ENCODE results near the gene PODXL2. TPM values are rescaled to one million over a fixed set of nuclear protein-coding genes. Genes with fewer than 3 reads are reported as not detected.
A peak's percentile ranks its signal among the peaks of the same experiment; 100 is the strongest.
"Not testable (repeated sequence)": the region's sequence is repeated elsewhere in the genome, so short reads cannot be mapped to it uniquely, and the experiment has no call there.

Gene PODXL2
- total and polyA plus RNA-seq, 8 donors, result 2.9 to 18.0 (median 14.5) TPM

GRCh38 chr3:127650236-127650635 is 21.3 kb downstream of the PODXL2 start:
- no peaks in the 10 kb centered on the region for H3K9me3 ChIP-seq
- no peaks in the 10 kb centered on the region for H3K36me3 ChIP-seq
- no peaks in the 10 kb centered on the region for H3K4me1 ChIP-seq
- no peaks in the 10 kb centered on the region for H3K27me3 ChIP-seq
- no peak for ATAC-seq
- H3K27ac ChIP-seq, result no peak overlapping the region
- no peak for TF ChIP-seq CTCF (IDR thresholded peaks at IDR 0.05)
- intact Hi-C loops (cut with DNase I), result loop anchor here in 1 of 2 donors (5.0 kb wide), 1 partner anchor 322 kb away; no protein-coding TSS in a partner anchor
- no peak for DNase-seq
- no peak overlapping the region for H3K4me3 ChIP-seq

GRCh38 chr3:127651516-127652172 is 22.7 kb downstream of the PODXL2 start:
- intact Hi-C loops (cut with DNase I), result loop anchor here in 1 of 2 donors (5.0 kb wide), 1 partner anchor 321 kb away; no protein-coding TSS in a partner anchor
- DNase-seq (no peak), ATAC-seq (peak; percentile 29)
- H3K4me1 ChIP-seq, result no peaks in the 10 kb centered on the region
- H3K4me3 ChIP-seq, result no peak overlapping the region
- no peaks in the 10 kb centered on the region for H3K9me3 ChIP-seq
- no peak overlapping the region for H3K27ac ChIP-seq
- no peaks in the 10 kb centered on the region for H3K36me3 ChIP-seq
- no peaks in the 10 kb centered on the region for H3K27me3 ChIP-seq
- TF ChIP-seq CTCF (IDR thresholded peaks at IDR 0.05), result no peak

- TF ChIP-seq CTCF (IDR thresholded peaks at IDR 0.05), result peak; percentile 89 to 92
- DNase-seq, result peak in 1 of 4 donors; percentile 66
- ATAC-seq, result peak; percentile 94
- Histone ChIP-seq H3K27ac (no peak overlapping the region), H3K4me3 (no peak overlapping the region), H3K4me1 (no peaks in the 10 kb centered on the region), H3K36me3 (no peaks in the 10 kb centered on the region), H3K27me3 (no peaks in the 10 kb centered on the region), H3K9me3 (no peaks in the 10 kb centered on the region)
- intact Hi-C loops (cut with DNase I), result loop anchor here in 1 of 2 donors (5.0 kb wide), 1 partner anchor 320 kb away; no protein-coding TSS in a partner anchor
These were observed 23.4 kb downstream of the PODXL2 start for GRCh38 chr3:127652246-127652995.

GRCh38 chr3:127654374-127654773 is 25.4 kb downstream of the PODXL2 start:
- Histone ChIP-seq H3K27me3 (no peaks in the 10 kb centered on the region), H3K27ac (no peak overlapping the region), H3K4me3 (no peak overlapping the region), H3K9me3 (no peaks in the 10 kb centered on the region), H3K36me3 (no peaks in the 10 kb centered on the region), H3K4me1 (no peaks in the 10 kb centered on the region)
- DNase-seq (no peak), ATAC-seq (no peak)
- intact Hi-C loops (cut with DNase I), result loop anchor here in 1 of 2 donors (5.0 kb wide), 1 partner anchor 318 kb away; no protein-coding TSS in a partner anchor
- no peak for TF ChIP-seq CTCF (IDR thresholded peaks at IDR 0.05)

- not testable (repeated sequence) for DNase-seq, H3K9me3 ChIP-seq, H3K4me1 ChIP-seq, H3K36me3 ChIP-seq, H3K4me3 ChIP-seq, H3K27ac ChIP-seq, ATAC-seq, H3K27me3 ChIP-seq
- intact Hi-C loops (cut with DNase I), result loop anchor here in 1 of 2 donors (5.0 kb wide), 1 partner anchor 317 kb away; no protein-coding TSS in a partner anchor
These were observed 26.0 kb downstream of the PODXL2 start for GRCh38 chr3:127654993-127655392.

Measured in left lung (tissue), 10 donors.